HFF-Myc (cell line): ENCODE measurements around the gene GPC1.

ENCODE experiments used
- DNase-seq: peaks from one replicate; pipeline ENCODE4 v3.0.0-alpha.2; 2011; ENCODE audit warnings: low read depth; ENCODE audit errors: extremely low read depth
- H3K4me3 ChIP-seq: replicated peaks from 2 replicates; pipeline ENCODE4 v1.5.1; 2011; ENCODE audit warnings: low read depth, mild to moderate bottlenecking, control low read depth, low read length
- CTCF ChIP-seq: IDR thresholded peaks from 2 replicates; pipeline ENCODE4 v1.5.1; 2012; ENCODE audit warnings: mild to moderate bottlenecking, low read depth, low read length, control low read depth; ENCODE audit errors: missing control alignments

The GPC1 gene

GRCh38 chr2:240402566-240403272, 32.7 kb upstream of the GPC1 start:
- no peak for DNase-seq
- TF ChIP-seq CTCF = no peak
- H3K4me3 ChIP-seq = no peak overlapping the region

- no peak for TF ChIP-seq CTCF
- no peak for DNase-seq
- no peak overlapping the region for H3K4me3 ChIP-seq
Observed at GRCh38 chr2:240403396-240404104, 31.9 kb upstream of the GPC1 start.

- no peak for DNase-seq
- no peak for TF ChIP-seq CTCF
Observed at GRCh38 chr2:240404174-240404852, 31.1 kb upstream of the GPC1 start.

DNA sequence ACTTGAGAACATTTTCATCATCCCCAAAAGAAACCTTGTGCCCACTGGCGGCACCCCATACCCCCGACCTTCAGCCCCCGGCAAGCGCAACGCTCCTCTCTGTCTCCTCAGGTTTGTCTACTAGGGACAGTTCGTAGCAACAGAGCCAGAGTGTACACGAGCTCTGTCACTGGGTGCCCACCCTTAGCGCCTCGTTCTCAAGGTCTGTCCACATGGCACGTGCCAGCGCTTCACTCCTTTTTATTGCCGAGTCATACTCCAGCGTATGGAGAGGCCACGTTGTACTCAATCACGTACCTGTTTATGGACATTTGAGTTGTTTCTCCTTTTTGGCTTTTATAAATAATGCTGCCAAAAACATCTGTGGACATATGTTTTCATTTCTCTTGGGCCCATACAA, 30.3 kb upstream of the GPC1 start:
- H3K4me3 ChIP-seq = no peak overlapping the region
- TF ChIP-seq CTCF = no peak
- DNase-seq = no peak

More at GRCh38 chr2:240404174-240404852, 31.1 kb upstream of the GPC1 start:
- H3K4me3 ChIP-seq = no peak overlapping the region

DNA sequence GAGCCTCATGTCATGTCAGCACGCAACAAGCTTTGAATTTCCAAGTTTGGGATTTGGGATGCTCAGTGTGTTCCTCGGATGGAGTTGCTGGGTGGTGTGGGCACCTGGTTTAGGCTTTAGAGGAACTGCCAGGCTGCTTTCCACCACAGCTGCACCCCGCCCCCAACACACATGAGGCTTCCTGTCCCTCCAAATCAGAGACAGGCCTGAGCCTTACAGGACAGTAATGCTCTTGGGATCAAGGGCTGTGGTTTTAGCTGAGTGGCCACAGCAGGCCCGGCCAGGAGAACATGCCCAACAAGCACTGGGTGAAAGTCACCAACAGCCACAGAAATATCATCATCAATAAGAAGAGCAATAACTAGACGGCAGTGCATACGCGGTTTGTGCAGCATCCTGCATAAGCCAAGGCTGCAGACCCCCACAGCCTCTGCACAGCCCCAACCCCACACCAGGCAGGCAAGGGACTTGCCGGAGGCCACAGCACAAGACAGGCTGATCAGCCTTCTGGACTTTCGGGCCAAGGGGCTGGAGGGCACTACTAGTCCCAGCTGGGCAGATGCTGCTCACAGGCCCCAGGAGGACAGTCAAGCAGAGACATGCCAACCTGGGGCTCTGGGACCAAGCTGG, 29.7 kb upstream of the GPC1 start:
- DNase-seq = no peak
- no peak for TF ChIP-seq CTCF
- no peak overlapping the region for H3K4me3 ChIP-seq

- no peak for DNase-seq
- no peak overlapping the region for H3K4me3 ChIP-seq
- no peak for TF ChIP-seq CTCF
Observed at GRCh38 chr2:240407090-240407489, 28.4 kb upstream of the GPC1 start.
